Vagina (tissue), 2 donors: Measurements from ENCODE around the gene CTNND2.

Experiments used
- POLR2A ChIP-seq, 2 donors: fragments of 450-650 bp; IDR thresholded peaks; one replicate each; pipeline ENCODE4 v1.6.1; 2017; ENCODE audit warnings: antibody characterized with exemption in 2 of 2, mild to moderate bottlenecking in 2 of 2, moderate library complexity in 2 of 2
- TF ChIP-seq, protein P1 (sequence below), 3 experiments: fragments of 450-650 bp in 2 of 3; fragments of 200-600 bp in 1 of 3; sonication (generic) in 1 of 3; IDR thresholded peaks; one replicate each; pipeline ENCODE4 v1.5.1; 2017 to 2019; ENCODE audit warnings: antibody characterized with exemption in 3 of 3, mild to moderate bottlenecking in 2 of 3, moderate library complexity in 2 of 3

DNA sequence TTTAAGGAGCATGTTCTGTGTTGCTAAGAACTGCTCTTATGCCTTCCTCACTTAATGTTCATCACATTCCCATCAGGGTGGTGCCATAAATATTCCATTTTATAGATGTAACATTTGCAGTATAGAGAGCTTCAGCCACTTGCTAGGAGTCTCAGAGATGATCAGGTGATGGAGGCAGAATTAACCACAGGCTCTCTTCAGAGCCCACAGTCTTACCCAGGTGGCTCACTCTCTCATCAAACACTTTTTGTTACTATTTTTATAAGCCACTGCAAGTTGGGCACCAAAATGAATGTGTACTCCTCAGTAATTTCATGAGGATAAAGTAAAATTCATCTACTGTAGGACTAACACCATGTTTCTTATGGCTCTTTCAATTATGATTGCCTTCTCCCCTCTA, 651.7 kb downstream of the CTNND2 start:
- TF ChIP-seq, protein P1, sequence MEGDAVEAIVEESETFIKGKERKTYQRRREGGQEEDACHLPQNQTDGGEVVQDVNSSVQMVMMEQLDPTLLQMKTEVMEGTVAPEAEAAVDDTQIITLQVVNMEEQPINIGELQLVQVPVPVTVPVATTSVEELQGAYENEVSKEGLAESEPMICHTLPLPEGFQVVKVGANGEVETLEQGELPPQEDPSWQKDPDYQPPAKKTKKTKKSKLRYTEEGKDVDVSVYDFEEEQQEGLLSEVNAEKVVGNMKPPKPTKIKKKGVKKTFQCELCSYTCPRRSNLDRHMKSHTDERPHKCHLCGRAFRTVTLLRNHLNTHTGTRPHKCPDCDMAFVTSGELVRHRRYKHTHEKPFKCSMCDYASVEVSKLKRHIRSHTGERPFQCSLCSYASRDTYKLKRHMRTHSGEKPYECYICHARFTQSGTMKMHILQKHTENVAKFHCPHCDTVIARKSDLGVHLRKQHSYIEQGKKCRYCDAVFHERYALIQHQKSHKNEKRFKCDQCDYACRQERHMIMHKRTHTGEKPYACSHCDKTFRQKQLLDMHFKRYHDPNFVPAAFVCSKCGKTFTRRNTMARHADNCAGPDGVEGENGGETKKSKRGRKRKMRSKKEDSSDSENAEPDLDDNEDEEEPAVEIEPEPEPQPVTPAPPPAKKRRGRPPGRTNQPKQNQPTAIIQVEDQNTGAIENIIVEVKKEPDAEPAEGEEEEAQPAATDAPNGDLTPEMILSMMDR (IDR thresholded peaks at IDR 0.05), result no peak
- no peak for TF ChIP-seq POLR2A (IDR thresholded peaks at IDR 0.05)
